ENCODE measurements around the gene TSPAN18. TPM values are rescaled to one million over a fixed set of nuclear protein-coding genes. Genes with fewer than 3 reads are reported as not detected.

Gene TSPAN18
- polyA plus RNA-seq, 1 of the 3 experiments (the other 2 are of a cell fraction): 0.72 TPM

DNA sequence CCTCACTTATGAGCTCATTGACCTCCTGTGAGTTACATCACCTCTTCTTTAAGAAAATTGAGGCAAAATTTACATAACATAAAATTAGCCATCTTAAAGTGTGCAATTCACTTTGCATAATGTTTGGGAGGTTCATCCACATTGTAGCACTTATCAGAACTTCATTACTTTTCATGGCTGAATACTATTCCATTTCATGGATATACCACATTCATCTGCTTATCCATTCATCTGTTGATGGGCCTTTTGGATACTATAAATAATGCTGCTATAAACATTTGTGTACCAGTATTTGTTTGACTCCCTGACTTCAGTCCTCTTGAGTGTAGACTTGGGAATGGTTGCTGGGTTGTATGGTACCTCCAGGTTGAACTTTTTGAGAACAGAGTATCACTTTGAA is 120.6 kb downstream of the TSPAN18 start:
- H3K36me3 ChIP-seq (replicated peaks in 1 of 2; ENCODE audit: control insufficient read depth in 1 of 2, insufficient read depth in 2 of 2, low read length in 1 of 2): no peaks in the 10 kb centered on the region
- H3K27me3 ChIP-seq (ENCODE audit: insufficient read depth): no peaks in the 10 kb centered on the region
- no peak overlapping the region for H3K4me3 ChIP-seq (ENCODE audit: low read depth in 2 of 2, low read length in 1 of 2)
- H3K9me3 ChIP-seq: no peaks in the 10 kb centered on the region
- H3K9me2 ChIP-seq: no peaks in the 10 kb centered on the region
- H3F3A ChIP-seq (replicated peaks; ENCODE audit: insufficient read depth): no peaks in the 10 kb centered on the region
- no peaks in the 10 kb centered on the region for H3K79me2 ChIP-seq (ENCODE audit: insufficient read depth)
- H3K4me1 ChIP-seq (ENCODE audit: control insufficient read depth in 1 of 2, insufficient read depth in 2 of 2, low read depth in 1 of 2, low read length in 1 of 2): peaks cover 0 to 2% of the 10 kb centered on the region in 2 experiments; a peak in 1 of 4 replicates
- ChIA-PET CTCF (interaction anchor here (2.5 kb wide), 1 partner anchor 64 kb away, joined by 6 read pairs; no protein-coding TSS in a partner anchor), POLR2A (no interaction called here)
- H2AFZ ChIP-seq (ENCODE audit: low read depth): no peak overlapping the region
- no peaks in the 10 kb centered on the region for H4K20me1 ChIP-seq (ENCODE audit: insufficient read depth)
- no peak for TF ChIP-seq RCOR1 (IDR thresholded peaks at IDR 0.05; ENCODE audit: low read length)
- TF ChIP-seq MAX (IDR thresholded peaks at IDR 0.05; ENCODE audit: low read depth): no peak
- TF ChIP-seq, protein P1, sequence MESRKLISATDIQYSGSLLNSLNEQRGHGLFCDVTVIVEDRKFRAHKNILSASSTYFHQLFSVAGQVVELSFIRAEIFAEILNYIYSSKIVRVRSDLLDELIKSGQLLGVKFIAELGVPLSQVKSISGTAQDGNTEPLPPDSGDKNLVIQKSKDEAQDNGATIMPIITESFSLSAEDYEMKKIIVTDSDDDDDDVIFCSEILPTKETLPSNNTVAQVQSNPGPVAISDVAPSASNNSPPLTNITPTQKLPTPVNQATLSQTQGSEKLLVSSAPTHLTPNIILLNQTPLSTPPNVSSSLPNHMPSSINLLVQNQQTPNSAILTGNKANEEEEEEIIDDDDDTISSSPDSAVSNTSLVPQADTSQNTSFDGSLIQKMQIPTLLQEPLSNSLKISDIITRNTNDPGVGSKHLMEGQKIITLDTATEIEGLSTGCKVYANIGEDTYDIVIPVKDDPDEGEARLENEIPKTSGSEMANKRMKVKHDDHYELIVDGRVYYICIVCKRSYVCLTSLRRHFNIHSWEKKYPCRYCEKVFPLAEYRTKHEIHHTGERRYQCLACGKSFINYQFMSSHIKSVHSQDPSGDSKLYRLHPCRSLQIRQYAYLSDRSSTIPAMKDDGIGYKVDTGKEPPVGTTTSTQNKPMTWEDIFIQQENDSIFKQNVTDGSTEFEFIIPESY (IDR thresholded peaks at IDR 0.05; ENCODE audit: borderline replicate concordance, low read depth): no peak
- no peak overlapping the region for H3K4me2 ChIP-seq
- DNase-seq: no peak
- H3K9ac ChIP-seq: no peak overlapping the region
- H3K27ac ChIP-seq (ENCODE audit: low read depth in 2 of 2, low read length in 1 of 2): no peak overlapping the region

DNA sequence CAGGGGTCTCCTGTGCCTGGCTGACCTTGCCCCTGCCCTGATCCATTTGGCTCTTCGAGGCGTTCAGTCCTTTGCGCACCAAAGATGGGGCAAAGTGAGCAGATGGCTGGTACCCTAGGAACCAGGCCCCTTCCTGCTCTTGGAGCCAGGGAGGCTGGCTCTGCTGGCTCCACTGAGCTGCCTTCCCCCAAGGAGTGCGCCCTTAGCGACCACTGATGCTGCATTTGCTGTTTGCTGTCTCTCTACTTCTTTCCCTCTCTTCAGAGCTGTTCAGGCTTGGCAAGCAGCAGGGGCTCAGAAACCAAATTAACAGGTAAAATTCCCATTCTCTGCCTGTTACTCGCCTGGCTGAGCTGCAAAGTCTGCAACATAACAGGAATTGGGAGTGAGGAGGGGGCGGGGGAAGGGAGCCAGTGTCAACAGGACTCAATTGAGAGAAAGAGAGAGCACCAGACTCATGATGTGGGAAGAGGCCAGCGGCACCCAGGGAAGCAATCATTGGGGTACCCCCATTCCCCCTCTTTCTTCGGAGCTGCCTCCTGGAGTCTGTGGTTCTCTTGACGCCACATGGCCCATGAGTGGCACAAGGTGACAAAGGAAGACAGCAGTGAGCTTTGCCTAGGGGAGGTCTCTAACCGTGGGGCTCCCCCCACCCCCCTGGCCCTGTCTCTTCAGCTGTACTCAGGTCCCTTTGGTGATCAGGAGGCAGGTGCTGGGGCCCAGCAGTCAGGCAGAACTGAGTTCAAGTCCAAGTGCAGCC is 121.6 kb downstream of the TSPAN18 start:
- Histone ChIP-seq H3K79me2 (ENCODE audit: insufficient read depth) (no peaks in the 10 kb centered on the region), H3K27ac (ENCODE audit: low read depth in 2 of 2, low read length in 1 of 2) (no peak overlapping the region), H3K36me3 (replicated peaks in 1 of 2; ENCODE audit: control insufficient read depth in 1 of 2, insufficient read depth in 2 of 2, low read length in 1 of 2) (no peaks in the 10 kb centered on the region), H3K9ac (no peak overlapping the region), H3K9me2 (no peaks in the 10 kb centered on the region), H3K27me3 (ENCODE audit: insufficient read depth) (no peaks in the 10 kb centered on the region), H2AFZ (ENCODE audit: low read depth) (no peak overlapping the region), H3K4me2 (no peak overlapping the region), H4K20me1 (ENCODE audit: insufficient read depth) (no peaks in the 10 kb centered on the region), H3K9me3 (no peaks in the 10 kb centered on the region), H3K4me3 (ENCODE audit: low read depth in 2 of 2, low read length in 1 of 2) (no peak overlapping the region), H3K4me1 (ENCODE audit: control insufficient read depth in 1 of 2, insufficient read depth in 2 of 2, low read depth in 1 of 2, low read length in 1 of 2) (peaks cover 0 to 6% of the 10 kb centered on the region in 2 experiments; a peak in 1 of 4 replicates), H3F3A (replicated peaks; ENCODE audit: insufficient read depth) (no peaks in the 10 kb centered on the region)
- 78% methylated on average over 8 of the region's 11 CpGs for WGBS (ENCODE audit: low lambda C conversion rate)
- POLR2A ChIA-PET: no interaction called here
- CTCF ChIA-PET: interaction anchor here (0.6 to 2.5 kb wide), 8 partner anchors 9 to 232 kb away, joined by 3 to 8 read pairs (median 4); no protein-coding TSS in a partner anchor
- no peak for DNase-seq
- no peak for TF ChIP-seq RFX5 (IDR thresholded peaks at IDR 0.05; ENCODE audit: low read length)
- TF ChIP-seq USF1 (IDR thresholded peaks at IDR 0.05; ENCODE audit: borderline replicate concordance, low read depth): no peak
- no peak for TF ChIP-seq MXI1 (IDR thresholded peaks at IDR 0.05; ENCODE audit: low read depth, low read length)
- no peak for TF ChIP-seq GABPA (IDR thresholded peaks at IDR 0.05; ENCODE audit: low read depth)
- no peak for TF ChIP-seq RCOR1 (IDR thresholded peaks at IDR 0.05; ENCODE audit: low read length)
- no peak for TF ChIP-seq CTCF (IDR thresholded peaks at IDR 0.05)
- no peak for TF ChIP-seq RXRA (IDR thresholded peaks at IDR 0.05; ENCODE audit: borderline replicate concordance, low read depth)
- no peak for TF ChIP-seq FOXJ3 (CRISPR knock-in tag; IDR thresholded peaks at IDR 0.05)
- TF ChIP-seq, protein P1 (IDR thresholded peaks at IDR 0.05; ENCODE audit: borderline replicate concordance, low read depth): no peak
- TF ChIP-seq FOXM1 (IDR thresholded peaks at IDR 0.05; ENCODE audit: low read depth): no peak
- no peak for TF ChIP-seq SIN3A (IDR thresholded peaks at IDR 0.05; ENCODE audit: borderline replicate concordance, low read depth, low read length)
- TF ChIP-seq, protein P2, sequence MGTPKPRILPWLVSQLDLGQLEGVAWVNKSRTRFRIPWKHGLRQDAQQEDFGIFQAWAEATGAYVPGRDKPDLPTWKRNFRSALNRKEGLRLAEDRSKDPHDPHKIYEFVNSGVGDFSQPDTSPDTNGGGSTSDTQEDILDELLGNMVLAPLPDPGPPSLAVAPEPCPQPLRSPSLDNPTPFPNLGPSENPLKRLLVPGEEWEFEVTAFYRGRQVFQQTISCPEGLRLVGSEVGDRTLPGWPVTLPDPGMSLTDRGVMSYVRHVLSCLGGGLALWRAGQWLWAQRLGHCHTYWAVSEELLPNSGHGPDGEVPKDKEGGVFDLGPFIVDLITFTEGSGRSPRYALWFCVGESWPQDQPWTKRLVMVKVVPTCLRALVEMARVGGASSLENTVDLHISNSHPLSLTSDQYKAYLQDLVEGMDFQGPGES (IDR thresholded peaks at IDR 0.05; ENCODE audit: low read depth, low read length): no peak
- TF ChIP-seq RAD21 (IDR thresholded peaks at IDR 0.05; ENCODE audit: low read length): no peak
- no peak for TF ChIP-seq USF2 (IDR thresholded peaks at IDR 0.05; ENCODE audit: borderline replicate concordance, low read depth, low read length)
